Keratinocyte (primary cell): Measurements from ENCODE around the gene MFRP. TPM values are rescaled to one million over a fixed set of nuclear protein-coding genes. Genes with fewer than 3 reads are reported as not detected.

Experiments used
- DNase-seq: peaks from one replicate; pipeline ENCODE4 v3.0.0-alpha.2; 2011; ENCODE audit warnings: low read depth, missing footprints, low spot score
- FAIRE-seq: peaks from 2 replicates; lab custom pipeline; 2011; peaks lifted over from hg19 to GRCh38; lab: Jason Lieb, UNC
- H2AFZ ChIP-seq: 2 replicates; pipeline ENCODE4 v1.6.0; 2012; ENCODE audit warnings: low read length, control low read depth, inconsistent platforms; ENCODE audit not compliant: control insufficient read depth
- H3K27ac ChIP-seq: 2 replicates; pipeline ENCODE4 v1.5.1; 2011; ENCODE audit warnings: low read length; ENCODE audit not compliant: control insufficient read depth, insufficient read depth
- H3K27me3 ChIP-seq: 3 replicates; pipeline ENCODE4 v1.6.0; 2011; ENCODE audit warnings: low read length; ENCODE audit not compliant: control insufficient read depth, insufficient read depth; ENCODE audit errors: extremely low read depth
- H3K36me3 ChIP-seq, 2 experiments: 2 replicates in 1 of 2; 3 replicates in 1 of 2; pipeline ENCODE4 v1.5.1; 2011; ENCODE audit warnings: low read length in 2 of 2, mild to moderate bottlenecking in 1 of 2; ENCODE audit not compliant: control insufficient read depth in 2 of 2, insufficient read depth in 2 of 2; ENCODE audit errors: extremely low read depth in 1 of 2
- H3K4me1 ChIP-seq: 3 replicates; pipeline ENCODE4 v1.5.1; 2011; ENCODE audit warnings: low read length; ENCODE audit not compliant: control insufficient read depth, insufficient read depth; ENCODE audit errors: extremely low read depth
- H3K4me2 ChIP-seq: 3 replicates; pipeline ENCODE4 v1.6.0; 2011; ENCODE audit warnings: low read depth, low read length; ENCODE audit not compliant: control insufficient read depth, insufficient read depth; ENCODE audit errors: extremely low read depth
- H3K4me3 ChIP-seq, 3 experiments: fragments of 200-600 bp in 1 of 3; sonication (generic) in 1 of 3; 2 replicates in 2 of 3; 3 replicates in 1 of 3; pipeline ENCODE4 v1.5.1; 2011 to 2016; ENCODE audit warnings: low read length in 3 of 3, mild to moderate bottlenecking in 3 of 3, control low read depth in 2 of 3, inconsistent platforms in 1 of 3, low read depth in 1 of 3, mixed read lengths in 1 of 3, mixed run types in 1 of 3, moderate library complexity in 1 of 3; ENCODE audit not compliant: control insufficient read depth in 2 of 3, insufficient read depth in 2 of 3; ENCODE audit errors: extremely low read depth in 1 of 3
- H3K79me2 ChIP-seq: 2 replicates; pipeline ENCODE4 v1.6.0; 2012; ENCODE audit warnings: low read length; ENCODE audit not compliant: control insufficient read depth, insufficient read depth
- H3K9ac ChIP-seq: 3 replicates; pipeline ENCODE4 v1.6.0; 2011; ENCODE audit warnings: low read length; ENCODE audit not compliant: control insufficient read depth, insufficient read depth; ENCODE audit errors: extremely low read depth
- H3K9me1 ChIP-seq: 3 replicates; pipeline ENCODE4 v1.6.0; 2011; ENCODE audit warnings: low read length; ENCODE audit not compliant: control insufficient read depth, insufficient read depth; ENCODE audit errors: extremely low read depth
- H3K9me3 ChIP-seq: 2 replicates; pipeline ENCODE4 v1.5.1; 2012; ENCODE audit warnings: low read depth, low read length; ENCODE audit not compliant: control insufficient read depth
- H4K20me1 ChIP-seq: 3 replicates; pipeline ENCODE4 v1.6.0; 2011; ENCODE audit warnings: low read length; ENCODE audit not compliant: control insufficient read depth, insufficient read depth; ENCODE audit errors: extremely low read depth
- EZH2 ChIP-seq: IDR thresholded peaks from one replicate; pipeline ENCODE4 v1.6.1; 2012; ENCODE audit warnings: inconsistent platforms, mild to moderate bottlenecking, low read length, moderate library complexity
- dilution Hi-C: fragments of 300-500 bp; cut with MboI; formaldehyde crosslinking; loops from one replicate; pipeline ENCODE4 v1.7.0; 2020; ENCODE audit warnings: low sequenced_read_pairs; ENCODE audit not compliant: extremely low pct_ligation_motif_present
- polyA plus RNA-seq, 5 experiments: library from polyadenylated mRNA; depleted of rRNA in 3 of 5; stranded (reverse) in 3 of 5; stranded (forward) in 1 of 5; unstranded in 1 of 5; fragments of >200 nt; gene quantifications; 1 replicate in 1 of 5; 2 replicates in 3 of 5; 3 replicates in 1 of 5; pipeline versions ENCODE4 v1.2.1 to v1.2.3, GENCODE V29; 2011 to 2012; ENCODE audit warnings: missing spikeins in 2 of 5, low read depth in 1 of 5, low replicate concordance in 1 of 5
- TF ChIP-seq, protein P1 (sequence below), 3 experiments: IDR thresholded peaks in 1 of 3; conservative IDR thresholded peaks in 1 of 3; optimal IDR thresholded peaks in 1 of 3; 2 replicates in 2 of 3; 3 replicates in 1 of 3; pipeline versions ENCODE3 to v1.5.1; 2011; ENCODE audit warnings: low read length in 3 of 3, mild to moderate bottlenecking in 3 of 3, moderate library complexity in 2 of 3, control low read depth in 1 of 3, inconsistent platforms in 1 of 3; ENCODE audit not compliant: insufficient read depth in 2 of 3; ENCODE audit errors: extremely low read depth in 1 of 3

MFRP gene
- polyA plus RNA-seq, 1 donor (not counting 4 experiments of a cell fraction or from before 2014, with no cell fraction given) = not detected

DNA sequence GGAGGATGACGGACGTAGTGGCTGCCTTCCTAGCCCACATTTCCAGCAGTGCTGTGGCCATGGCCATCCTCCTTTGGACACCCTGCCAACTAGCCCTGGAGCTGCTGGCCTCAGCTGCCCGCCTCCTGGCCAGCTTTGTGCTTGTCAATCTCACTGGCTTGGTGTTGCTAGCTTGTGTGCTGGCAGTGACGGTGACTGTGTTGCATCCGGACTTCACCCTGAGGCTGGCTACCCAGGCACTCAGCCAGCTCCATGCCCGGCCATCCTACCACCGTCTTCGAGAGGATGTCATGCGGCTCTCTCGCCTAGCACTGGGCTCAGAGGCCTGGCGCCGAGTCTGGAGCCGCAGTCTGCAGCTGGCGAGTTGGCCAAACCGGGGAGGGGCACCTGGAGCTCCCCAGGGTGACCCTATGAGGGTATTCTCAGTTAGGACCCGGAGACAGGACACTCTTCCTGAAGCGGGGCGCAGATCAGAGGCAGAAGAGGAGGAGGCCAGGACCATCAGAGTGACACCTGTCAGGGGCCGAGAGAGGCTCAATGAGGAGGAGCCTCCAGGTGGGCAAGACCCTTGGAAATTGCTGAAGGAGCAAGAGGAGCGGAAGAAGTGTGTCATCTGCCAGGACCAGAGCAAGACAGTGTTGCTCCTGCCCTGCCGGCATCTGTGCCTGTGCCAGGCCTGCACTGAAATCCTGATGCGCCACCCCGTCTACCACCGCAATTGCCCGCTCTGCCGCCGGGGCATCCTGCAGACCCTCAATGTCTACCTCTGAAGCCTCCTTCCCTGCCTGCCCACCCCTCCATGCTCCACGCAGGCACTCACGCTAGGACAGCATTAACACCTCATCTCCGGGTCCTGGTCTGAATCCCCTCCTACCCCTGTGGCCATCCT is 10.6 kb downstream of the MFRP start:
- Histone ChIP-seq H3K79me2 (peaks cover 26% of the 10 kb centered on the region), H3K27ac (no peak overlapping the region), H3K9ac (peak overlapping the region; percentile 91), H3K27me3 (peaks cover 19% of the 10 kb centered on the region), H4K20me1 (peaks cover 3% of the 10 kb centered on the region), H3K9me1 (no peaks in the 10 kb centered on the region), H3K4me1 (peaks cover 19% of the 10 kb centered on the region), H3K4me3 (peak overlapping the region in 1 of 3 experiments; percentile 96), H3K9me3 (no peaks in the 10 kb centered on the region), H2AFZ (no peak overlapping the region), H3K36me3 (peaks cover 4 to 14% of the 10 kb centered on the region in 2 experiments), H3K4me2 (peak overlapping the region; percentile 99)
- FAIRE-seq (no peak), DNase-seq (no peak)
- TF ChIP-seq EZH2 = no peak
- TF ChIP-seq, protein P1, sequence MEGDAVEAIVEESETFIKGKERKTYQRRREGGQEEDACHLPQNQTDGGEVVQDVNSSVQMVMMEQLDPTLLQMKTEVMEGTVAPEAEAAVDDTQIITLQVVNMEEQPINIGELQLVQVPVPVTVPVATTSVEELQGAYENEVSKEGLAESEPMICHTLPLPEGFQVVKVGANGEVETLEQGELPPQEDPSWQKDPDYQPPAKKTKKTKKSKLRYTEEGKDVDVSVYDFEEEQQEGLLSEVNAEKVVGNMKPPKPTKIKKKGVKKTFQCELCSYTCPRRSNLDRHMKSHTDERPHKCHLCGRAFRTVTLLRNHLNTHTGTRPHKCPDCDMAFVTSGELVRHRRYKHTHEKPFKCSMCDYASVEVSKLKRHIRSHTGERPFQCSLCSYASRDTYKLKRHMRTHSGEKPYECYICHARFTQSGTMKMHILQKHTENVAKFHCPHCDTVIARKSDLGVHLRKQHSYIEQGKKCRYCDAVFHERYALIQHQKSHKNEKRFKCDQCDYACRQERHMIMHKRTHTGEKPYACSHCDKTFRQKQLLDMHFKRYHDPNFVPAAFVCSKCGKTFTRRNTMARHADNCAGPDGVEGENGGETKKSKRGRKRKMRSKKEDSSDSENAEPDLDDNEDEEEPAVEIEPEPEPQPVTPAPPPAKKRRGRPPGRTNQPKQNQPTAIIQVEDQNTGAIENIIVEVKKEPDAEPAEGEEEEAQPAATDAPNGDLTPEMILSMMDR (optimal IDR thresholded peaks at IDR 0.05 in 1 of 3, IDR thresholded peaks at IDR 0.05 in 1 of 3, conservative IDR thresholded peaks at IDR 0.05 in 1 of 3; ENCODE audit: extremely low read depth in 1 of 3, insufficient read depth in 2 of 3, low read length in 3 of 3) = no peak
- dilution Hi-C loops = no loop called here

DNA sequence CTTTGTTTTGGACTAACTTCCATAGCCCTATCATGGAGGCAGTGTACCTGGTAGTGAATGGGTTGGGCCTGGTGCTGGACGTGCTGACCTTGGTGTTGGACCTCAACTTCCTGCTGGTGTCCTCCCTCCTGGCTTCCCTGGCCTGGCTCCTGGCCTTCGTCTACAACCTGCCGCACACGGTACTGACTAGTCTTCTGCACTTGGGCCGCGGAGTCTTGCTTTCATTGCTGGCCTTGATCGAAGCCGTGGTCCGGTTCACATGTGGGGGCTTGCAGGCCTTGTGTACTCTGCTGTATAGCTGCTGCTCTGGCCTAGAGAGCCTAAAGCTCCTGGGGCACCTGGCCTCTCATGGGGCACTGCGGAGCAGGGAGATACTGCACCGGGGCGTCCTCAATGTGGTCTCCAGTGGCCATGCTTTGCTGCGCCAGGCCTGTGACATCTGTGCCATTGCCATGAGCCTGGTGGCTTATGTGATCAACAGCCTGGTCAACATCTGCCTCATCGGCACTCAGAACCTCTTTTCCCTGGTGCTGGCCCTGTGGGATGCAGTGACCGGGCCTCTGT is 11.3 kb downstream of the MFRP start:
- peak overlapping the region; percentile 87 for H3K27ac ChIP-seq
- H3K9ac ChIP-seq = peak overlapping the region; percentile 91
- peak overlapping the region; percentile 99 for H3K4me2 ChIP-seq
- peaks cover 4 to 14% of the 10 kb centered on the region in 2 experiments for H3K36me3 ChIP-seq
- H3K9me1 ChIP-seq = no peaks in the 10 kb centered on the region
- peaks cover 3% of the 10 kb centered on the region for H4K20me1 ChIP-seq
- no peaks in the 10 kb centered on the region for H3K9me3 ChIP-seq
- TF ChIP-seq, protein P1 (optimal IDR thresholded peaks at IDR 0.05 in 1 of 3, IDR thresholded peaks at IDR 0.05 in 1 of 3, conservative IDR thresholded peaks at IDR 0.05 in 1 of 3; ENCODE audit: extremely low read depth in 1 of 3, insufficient read depth in 2 of 3, low read length in 3 of 3) = no peak
- TF ChIP-seq EZH2 = no peak
- peaks cover 12% of the 10 kb centered on the region for H3K27me3 ChIP-seq
- DNase-seq (no peak), FAIRE-seq (no peak)
- H3K4me3 ChIP-seq = peak overlapping the region; percentile 83 to 97 (median 96)
- H3K4me1 ChIP-seq = peaks cover 19% of the 10 kb centered on the region
- dilution Hi-C loops = no loop called here
- peaks cover 26% of the 10 kb centered on the region for H3K79me2 ChIP-seq
- H2AFZ ChIP-seq = no peak overlapping the region
